GM12875 (cell line): ENCODE data around the gene APOBEC3B.
"Not testable (repeated sequence)": the region's sequence is repeated elsewhere in the genome, so short reads cannot be mapped to it uniquely, and the experiment has no call there.

Source experiments
- H3K4me3 ChIP-seq: one replicate; pipeline ENCODE4 v1.5.1; 2011; ENCODE audit warnings: low read depth, low read length, control low read depth
- CTCF ChIP-seq: IDR thresholded peaks from 2 replicates; pipeline ENCODE4 v1.5.1; 2011; ENCODE audit warnings: low read depth, mild to moderate bottlenecking, control low read depth, inconsistent platforms, low read length, moderate library complexity, borderline replicate concordance; ENCODE audit not compliant: insufficient read depth

APOBEC3B gene

GRCh38 chr22:38956551-38956950 lies 25.6 kb upstream of the APOBEC3B start:
- TF ChIP-seq CTCF, result no peak
- H3K4me3 ChIP-seq, result no peak overlapping the region

GRCh38 chr22:38957046-38957770 lies 24.9 kb upstream of the APOBEC3B start, which contains the start of gene APOBEC3A:
TSS of gene APOBEC3A (plus strand) at chr22:38957609. CDS start at chr22:38957692, 83 bp downstream.
- no peak within 1 kb of the TSS for H3K4me3 ChIP-seq
- no peak for TF ChIP-seq CTCF

DNA sequence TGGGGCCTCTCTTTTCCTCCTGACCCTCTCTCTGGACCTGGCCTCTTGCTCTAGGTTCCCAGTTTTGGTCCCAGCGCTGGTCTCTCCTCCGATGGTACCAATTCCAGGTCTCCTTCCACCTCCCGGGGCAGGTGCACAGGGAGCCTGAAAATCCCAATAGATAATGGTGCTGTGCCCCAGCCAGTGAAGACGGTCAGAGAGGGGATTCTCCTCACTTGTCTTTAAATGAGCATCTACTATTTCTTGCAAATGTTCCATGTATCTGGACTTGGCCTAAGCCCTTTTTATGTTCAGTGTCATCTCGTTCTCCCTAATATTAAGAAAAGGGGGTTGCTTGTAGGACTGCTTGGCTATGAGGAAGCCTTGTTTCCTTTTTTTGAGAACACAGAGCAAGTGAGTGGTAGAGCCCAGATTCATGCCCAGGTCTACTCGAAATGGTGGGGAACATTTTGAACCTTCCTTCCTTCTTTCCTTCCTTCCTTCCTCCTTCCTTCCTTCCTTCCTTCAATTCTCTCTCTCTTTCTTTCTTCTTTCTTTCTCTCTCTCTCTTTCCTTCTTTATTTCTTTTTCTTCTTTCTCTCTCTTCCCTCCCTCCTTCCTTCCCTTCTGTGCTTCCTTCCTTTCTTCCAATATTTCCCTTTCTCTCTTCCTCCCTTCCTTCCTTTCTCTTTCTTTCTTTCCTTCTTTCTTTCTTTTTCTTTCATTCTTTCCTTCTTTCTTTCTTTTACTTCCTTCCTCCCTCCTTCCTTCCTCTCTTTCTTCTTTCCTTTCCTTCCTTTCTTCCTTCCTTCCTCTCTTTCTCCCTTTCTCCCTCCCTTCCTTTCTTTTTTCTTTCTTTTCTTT lies 24.1 kb upstream of the APOBEC3B start:
- no peak overlapping the region for H3K4me3 ChIP-seq
- TF ChIP-seq CTCF, result no peak

DNA sequence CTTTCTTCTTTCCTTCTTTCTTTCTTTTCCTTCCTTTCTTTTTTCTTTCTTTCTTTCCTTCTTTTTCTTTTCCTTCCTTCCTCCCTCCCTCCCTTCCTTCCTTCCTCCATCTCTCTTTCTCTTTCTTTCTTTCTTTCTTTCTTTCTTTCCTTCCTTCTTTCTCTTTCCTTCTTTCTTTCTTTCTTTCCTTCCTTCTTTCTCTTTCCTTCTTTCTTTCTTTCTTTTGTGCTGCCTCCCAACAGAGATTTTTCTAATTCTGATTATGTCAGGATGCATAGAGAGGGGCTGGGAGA lies 23.6 kb upstream of the APOBEC3B start:
- H3K4me3 ChIP-seq, result not testable (repeated sequence)

DNA sequence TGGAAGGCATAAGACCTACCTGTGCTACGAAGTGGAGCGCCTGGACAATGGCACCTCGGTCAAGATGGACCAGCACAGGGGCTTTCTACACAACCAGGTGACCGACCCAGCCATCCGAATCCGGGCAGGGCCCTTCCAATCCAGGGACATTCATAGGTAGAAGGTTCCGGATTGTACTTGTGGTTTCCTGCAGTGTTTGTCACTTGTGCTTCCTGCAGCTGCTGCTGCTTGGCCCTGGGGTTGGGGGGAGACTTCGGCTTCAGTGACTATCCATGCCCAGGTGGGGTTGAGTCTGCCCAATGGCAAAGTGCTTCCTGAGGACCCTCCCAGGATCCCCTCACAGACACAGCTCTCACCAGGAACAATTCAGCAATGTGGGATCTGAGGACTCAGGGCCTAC lies 22.6 kb upstream of the APOBEC3B start:
- H3K4me3 ChIP-seq, result no peak overlapping the region
- TF ChIP-seq CTCF, result no peak

- not testable (repeated sequence) for H3K4me3 ChIP-seq
Observed at GRCh38 chr22:38960673-38961072, 21.5 kb upstream of the APOBEC3B start.

- H3K4me3 ChIP-seq, result not testable (repeated sequence)
Observed at GRCh38 chr22:38963291-38963738, 18.8 kb upstream of the APOBEC3B start.

- TF ChIP-seq CTCF, result no peak
- no peak overlapping the region for H3K4me3 ChIP-seq
Observed at GRCh38 chr22:38963872-38964271, 18.3 kb upstream of the APOBEC3B start.

- no peak for TF ChIP-seq CTCF
- no peak overlapping the region for H3K4me3 ChIP-seq
Observed at GRCh38 chr22:38964306-38964705, 17.8 kb upstream of the APOBEC3B start.
